Erythroblast (primary cell): ENCODE data around the gene CADM3.

Source experiments
- GATA1 ChIP-seq: IDR thresholded peaks from 2 replicates; pipeline ENCODE4 v1.6.1; 2011; ENCODE audit warnings: low read depth, mild to moderate bottlenecking, control low read depth, low read length, moderate library complexity
- POLR2A ChIP-seq: IDR thresholded peaks from 2 replicates; pipeline ENCODE4 v1.6.1; 2011; ENCODE audit warnings: mild to moderate bottlenecking, low read length

DNA sequence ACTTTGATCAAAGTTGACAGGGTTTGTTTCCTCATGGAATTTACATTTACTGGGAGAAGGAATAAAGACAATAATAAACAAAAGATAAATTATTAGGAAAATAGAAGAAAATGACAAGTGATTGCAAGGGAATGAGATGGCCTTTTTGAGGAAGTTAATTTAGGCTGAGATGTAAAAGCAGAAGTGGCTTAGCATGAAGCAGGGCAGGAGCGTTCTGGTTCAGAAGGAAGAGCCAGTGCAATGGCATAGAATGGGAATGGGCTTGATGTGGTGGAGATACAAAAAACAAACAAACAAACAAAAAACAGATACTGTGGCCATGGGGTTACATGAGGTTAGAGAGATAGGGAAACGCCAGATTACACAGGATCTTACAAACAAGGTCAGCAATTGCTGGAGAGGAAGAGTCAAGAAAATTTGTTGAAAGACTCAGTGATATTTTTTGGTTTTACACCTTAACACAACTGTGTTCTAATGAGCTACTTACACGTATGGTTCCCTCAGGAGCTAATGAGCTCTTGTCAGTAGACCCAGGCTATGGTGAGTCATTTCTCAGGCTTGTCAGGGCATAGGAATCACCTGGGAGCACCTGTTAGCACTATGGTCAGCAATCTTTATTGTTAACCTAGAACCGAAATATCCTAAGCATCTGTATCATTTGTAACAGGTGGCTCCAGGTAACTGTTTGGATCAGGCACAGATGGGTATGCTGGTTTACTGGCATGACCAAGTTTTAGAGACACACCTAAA lies 8.7 kb upstream of the CADM3 start:
- TF ChIP-seq POLR2A (no peak), GATA1 (no peak)
